ENCODE measurements around the gene TBC1D8. TPM values are rescaled to one million over a fixed set of nuclear protein-coding genes. Genes with fewer than 3 reads are reported as not detected.

Gene TBC1D8
- total RNA-seq, 1 experiment from 2014 or later: 51.7 TPM

DNA sequence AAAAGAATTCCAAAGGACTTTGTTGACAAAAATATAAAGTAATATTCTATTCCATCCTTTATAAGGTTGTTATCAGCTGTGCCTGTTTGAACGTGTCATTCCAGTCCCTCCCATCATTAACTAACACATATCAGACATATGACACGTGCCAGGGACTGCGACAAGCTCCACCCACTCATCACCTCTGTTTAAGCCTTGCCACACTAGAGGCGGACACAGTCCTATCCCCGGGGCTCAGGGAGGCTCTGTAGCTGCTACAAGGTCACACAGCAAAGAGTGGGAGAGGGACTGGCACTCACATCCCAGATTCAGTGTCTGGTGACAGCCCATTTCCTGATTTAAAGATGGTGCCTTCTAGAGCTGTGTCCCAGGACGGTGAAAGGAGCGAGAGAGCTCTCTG is 30.0 kb downstream of the TBC1D8 start (continued):
- TF ChIP-seq, protein P1, sequence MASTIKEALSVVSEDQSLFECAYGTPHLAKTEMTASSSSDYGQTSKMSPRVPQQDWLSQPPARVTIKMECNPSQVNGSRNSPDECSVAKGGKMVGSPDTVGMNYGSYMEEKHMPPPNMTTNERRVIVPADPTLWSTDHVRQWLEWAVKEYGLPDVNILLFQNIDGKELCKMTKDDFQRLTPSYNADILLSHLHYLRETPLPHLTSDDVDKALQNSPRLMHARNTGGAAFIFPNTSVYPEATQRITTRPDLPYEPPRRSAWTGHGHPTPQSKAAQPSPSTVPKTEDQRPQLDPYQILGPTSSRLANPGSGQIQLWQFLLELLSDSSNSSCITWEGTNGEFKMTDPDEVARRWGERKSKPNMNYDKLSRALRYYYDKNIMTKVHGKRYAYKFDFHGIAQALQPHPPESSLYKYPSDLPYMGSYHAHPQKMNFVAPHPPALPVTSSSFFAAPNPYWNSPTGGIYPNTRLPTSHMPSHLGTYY (CRISPR knock-in tag; IDR thresholded peaks at IDR 0.05): no peak
- TF ChIP-seq ZNF121 (CRISPR knock-in tag; IDR thresholded peaks at IDR 0.05): no peak
- no peak for TF ChIP-seq SMAD4 (CRISPR knock-in tag; IDR thresholded peaks at IDR 0.05)
- TF ChIP-seq, protein P2, sequence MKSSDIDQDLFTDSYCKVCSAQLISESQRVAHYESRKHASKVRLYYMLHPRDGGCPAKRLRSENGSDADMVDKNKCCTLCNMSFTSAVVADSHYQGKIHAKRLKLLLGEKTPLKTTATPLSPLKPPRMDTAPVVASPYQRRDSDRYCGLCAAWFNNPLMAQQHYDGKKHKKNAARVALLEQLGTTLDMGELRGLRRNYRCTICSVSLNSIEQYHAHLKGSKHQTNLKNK (CRISPR knock-in tag; IDR thresholded peaks at IDR 0.05): no peak
- no peak for TF ChIP-seq PRRX2 (CRISPR knock-in tag; IDR thresholded peaks at IDR 0.05)
- TF ChIP-seq NR1H2 (CRISPR knock-in tag; IDR thresholded peaks at IDR 0.05): no peak

DNA sequence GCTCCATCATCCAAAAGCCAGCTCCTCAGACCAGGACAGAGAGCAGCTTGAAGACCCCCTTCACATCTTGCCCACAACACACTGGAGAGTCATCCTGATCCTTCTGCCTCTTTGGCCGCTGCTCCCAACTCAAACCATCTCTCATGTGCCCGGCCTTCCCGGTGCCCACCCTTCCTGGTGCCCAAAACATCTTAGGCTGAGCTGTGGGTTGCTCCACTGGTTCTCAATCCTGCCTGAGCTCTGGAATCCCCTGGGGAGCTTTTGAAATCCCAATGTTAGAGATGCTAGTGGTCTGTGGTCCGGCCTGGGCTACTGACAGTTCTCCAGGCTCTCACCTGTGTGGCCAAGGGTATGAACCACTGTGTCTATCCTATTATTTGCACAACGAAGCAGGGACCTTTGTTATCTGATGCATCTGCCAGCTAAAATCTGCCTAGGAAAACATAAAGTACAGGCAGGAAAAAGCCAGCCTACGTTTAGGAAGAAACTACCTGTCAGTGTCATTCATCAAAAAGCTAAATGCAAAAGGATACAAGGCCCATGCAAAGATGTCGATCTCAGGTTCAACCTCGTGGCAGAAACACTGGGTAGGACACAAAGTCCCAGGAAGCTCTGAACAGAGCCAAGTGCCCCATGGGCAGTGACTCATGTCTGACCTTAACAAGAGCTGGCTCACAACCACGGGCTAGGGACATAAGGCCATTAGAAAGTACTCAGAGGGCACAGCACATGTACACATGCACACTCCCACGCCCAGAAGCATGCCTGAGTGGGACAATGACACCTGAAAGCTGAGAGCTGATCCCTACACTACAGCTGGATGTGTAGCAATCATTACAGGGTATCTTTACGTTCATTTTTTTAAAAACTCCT is 30.8 kb downstream of the TBC1D8 start:
- CTCF ChIA-PET: interaction anchor here (1.0 to 1.5 kb wide), 3 partner anchors 17 to 83 kb away, joined by 3 to 4 read pairs (median 4); no protein-coding TSS in a partner anchor
- 0 out of 2 replicates have a peak, but pooled peaks cover 2% of the 10 kb centered on the region for H3K9me3 Mint-ChIP-seq
- H3K27ac Mint-ChIP-seq: no peak overlapping the region
- H3K4me3 Mint-ChIP-seq: no peak overlapping the region
- no peak for DNase-seq (ENCODE audit: low spot score)
- POLR2A ChIA-PET: no interaction called here
- peaks cover 3% of the 10 kb centered on the region for H3K36me3 Mint-ChIP-seq
- peak; percentile 57; the same call in 1 of the 2 replicates for TF ChIP-seq GABPB1 (CRISPR knock-in tag; IDR thresholded peaks at IDR 0.05)
- TF ChIP-seq, protein P3, sequence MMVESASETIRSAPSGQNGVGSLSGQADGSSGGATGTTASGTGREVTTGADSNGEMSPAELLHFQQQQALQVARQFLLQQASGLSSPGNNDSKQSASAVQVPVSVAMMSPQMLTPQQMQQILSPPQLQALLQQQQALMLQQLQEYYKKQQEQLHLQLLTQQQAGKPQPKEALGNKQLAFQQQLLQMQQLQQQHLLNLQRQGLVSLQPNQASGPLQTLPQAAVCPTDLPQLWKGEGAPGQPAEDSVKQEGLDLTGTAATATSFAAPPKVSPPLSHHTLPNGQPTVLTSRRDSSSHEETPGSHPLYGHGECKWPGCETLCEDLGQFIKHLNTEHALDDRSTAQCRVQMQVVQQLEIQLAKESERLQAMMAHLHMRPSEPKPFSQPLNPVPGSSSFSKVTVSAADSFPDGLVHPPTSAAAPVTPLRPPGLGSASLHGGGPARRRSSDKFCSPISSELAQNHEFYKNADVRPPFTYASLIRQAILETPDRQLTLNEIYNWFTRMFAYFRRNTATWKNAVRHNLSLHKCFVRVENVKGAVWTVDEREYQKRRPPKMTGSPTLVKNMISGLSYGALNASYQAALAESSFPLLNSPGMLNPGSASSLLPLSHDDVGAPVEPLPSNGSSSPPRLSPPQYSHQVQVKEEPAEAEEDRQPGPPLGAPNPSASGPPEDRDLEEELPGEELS (CRISPR knock-in tag; IDR thresholded peaks at IDR 0.05): no peak
- H3K4me1 Mint-ChIP-seq: peaks cover 44% of the 10 kb centered on the region
- no peaks in the 10 kb centered on the region for H3K27me3 Mint-ChIP-seq (ENCODE audit: low read depth)
- no peak for ATAC-seq

DNA sequence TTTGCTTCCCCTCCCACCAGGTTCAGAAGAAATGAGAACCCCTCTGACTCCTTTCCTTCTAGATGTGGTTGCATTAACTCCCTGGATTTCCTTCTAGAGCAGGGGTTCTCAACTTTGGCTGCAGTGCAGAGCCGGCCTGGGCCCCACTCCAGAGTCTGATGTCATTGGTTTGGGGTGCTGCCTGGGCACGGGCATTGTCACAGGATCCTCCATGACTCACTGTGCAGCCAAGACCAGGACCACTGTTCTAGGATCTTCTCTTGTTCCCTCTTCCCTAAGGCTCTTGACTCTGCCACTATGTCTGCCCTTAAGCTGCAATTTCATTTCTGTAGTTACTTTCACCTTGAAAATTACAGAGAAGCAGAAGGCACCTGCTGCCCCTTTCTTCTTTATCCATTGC is 31.8 kb downstream of the TBC1D8 start:
- H3K27ac Mint-ChIP-seq: no peak overlapping the region
- H3K9me3 Mint-ChIP-seq: 0 out of 2 replicates have a peak, but pooled peaks cover 2% of the 10 kb centered on the region
- ChIA-PET POLR2A (no interaction called here), CTCF (no interaction called here)
- H3K4me3 Mint-ChIP-seq: no peak overlapping the region
- DNase-seq (ENCODE audit: low spot score) (no peak), ATAC-seq (no peak)
- peaks cover 3% of the 10 kb centered on the region for H3K36me3 Mint-ChIP-seq
- H3K27me3 Mint-ChIP-seq (ENCODE audit: low read depth): no peaks in the 10 kb centered on the region
- H3K4me1 Mint-ChIP-seq: peaks cover 44% of the 10 kb centered on the region
- TF ChIP-seq, protein P4, sequence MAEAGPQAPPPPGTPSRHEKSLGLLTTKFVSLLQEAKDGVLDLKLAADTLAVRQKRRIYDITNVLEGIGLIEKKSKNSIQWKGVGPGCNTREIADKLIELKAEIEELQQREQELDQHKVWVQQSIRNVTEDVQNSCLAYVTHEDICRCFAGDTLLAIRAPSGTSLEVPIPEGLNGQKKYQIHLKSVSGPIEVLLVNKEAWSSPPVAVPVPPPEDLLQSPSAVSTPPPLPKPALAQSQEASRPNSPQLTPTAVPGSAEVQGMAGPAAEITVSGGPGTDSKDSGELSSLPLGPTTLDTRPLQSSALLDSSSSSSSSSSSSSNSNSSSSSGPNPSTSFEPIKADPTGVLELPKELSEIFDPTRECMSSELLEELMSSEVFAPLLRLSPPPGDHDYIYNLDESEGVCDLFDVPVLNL (CRISPR knock-in tag; IDR thresholded peaks at IDR 0.05; ENCODE audit: borderline replicate concordance, low read depth): no peak

DNA sequence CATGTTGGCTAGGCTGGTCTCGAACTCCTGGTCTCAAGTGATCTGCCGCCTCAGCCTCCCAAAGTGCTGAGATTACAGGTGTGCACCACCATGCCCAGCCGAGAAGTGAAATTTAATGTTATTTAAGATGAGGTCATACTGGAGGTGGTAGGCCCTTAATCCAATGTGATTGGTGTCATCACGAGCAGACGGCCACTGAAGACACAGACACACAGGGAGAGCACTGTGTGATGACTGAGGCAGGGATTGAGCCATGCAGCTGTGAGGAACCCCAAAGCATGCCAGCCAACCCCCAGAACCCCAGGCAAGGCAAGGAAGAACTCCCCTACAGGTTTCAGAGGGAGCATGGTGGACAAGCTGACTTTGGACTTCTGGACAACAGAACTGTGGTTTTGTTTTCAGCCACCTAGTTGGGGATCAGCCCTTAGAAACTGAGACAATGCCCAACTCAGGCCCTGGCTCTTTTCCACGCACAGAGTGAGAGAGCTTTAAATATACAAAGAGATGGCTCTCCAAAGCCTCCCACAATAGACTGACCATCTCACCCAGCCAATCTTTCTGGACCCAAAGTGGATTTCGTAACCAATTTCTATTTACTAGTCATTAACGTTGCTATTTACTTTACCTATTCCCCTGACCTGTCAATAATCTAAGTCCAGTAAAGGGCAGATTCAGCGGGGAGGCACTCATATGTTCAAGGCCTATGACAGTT is 34.2 kb downstream of the TBC1D8 start:
- peak; percentile 91 for TF ChIP-seq GABPB1 (CRISPR knock-in tag; IDR thresholded peaks at IDR 0.05)
- no peak for TF ChIP-seq ZNF121 (CRISPR knock-in tag; IDR thresholded peaks at IDR 0.05)
- no peak for TF ChIP-seq MXD4 (CRISPR knock-in tag; IDR thresholded peaks at IDR 0.05; ENCODE audit: borderline replicate concordance)
- no peak overlapping the region for H3K4me3 Mint-ChIP-seq
- POLR2A ChIA-PET: no interaction called here
- DNase-seq (ENCODE audit: low spot score) (no peak), ATAC-seq (no peak)
- CTCF ChIA-PET: interaction anchor here (0.6 kb wide), 1 partner anchor 76 kb away, joined by 5 read pairs; no protein-coding TSS in a partner anchor
- no peaks in the 10 kb centered on the region for H3K9me3 Mint-ChIP-seq
- peaks cover 55% of the 10 kb centered on the region for H3K4me1 Mint-ChIP-seq
- no peaks in the 10 kb centered on the region for H3K27me3 Mint-ChIP-seq (ENCODE audit: low read depth)
- H3K27ac Mint-ChIP-seq: no peak overlapping the region
- no peaks in the 10 kb centered on the region for H3K36me3 Mint-ChIP-seq
